ENCODE results near the gene MVD. TPM values are rescaled to one million over a fixed set of nuclear protein-coding genes. Genes with fewer than 3 reads are reported as not detected.

Gene MVD
- total RNA-seq, 1 donor from 2014 or later, result 25.3 TPM

- Histone ChIP-seq H3K9me3 (replicated peaks) (no peaks in the 10 kb centered on the region), H3K4me3 (no peak within 1 kb of the TSS), H3K36me3 (no peaks in the 10 kb centered on the region), H3K4me1 (peaks cover 18% of the 10 kb centered on the region), H3K27ac (replicated peaks) (no peak within 1 kb of the TSS), H3K27me3 (ENCODE audit: low read depth) (peaks cover 68% of the 10 kb centered on the region)
- no peak for TF ChIP-seq CTCF (IDR thresholded peaks at IDR 0.05; ENCODE audit: borderline replicate concordance)
- no peak for DNase-seq
- intact Hi-C loops (cut with micrococcal nuclease), result no loop called here
Measured at GRCh38 chr16:88638323-88639230, 24.3 kb downstream of the MVD start, which contains the start of gene IL17C. TSS of gene IL17C (plus strand) at chr16:88638572. CDS start at chr16:88638642, 70 bp downstream.

GRCh38 chr16:88636488-88637265 lies 26.2 kb downstream of the MVD start:
- Histone ChIP-seq H3K27ac (replicated peaks) (no peak overlapping the region), H3K9me3 (replicated peaks) (no peaks in the 10 kb centered on the region), H3K4me3 (no peak overlapping the region), H3K4me1 (peaks cover 18% of the 10 kb centered on the region), H3K27me3 (ENCODE audit: low read depth) (peaks cover 68% of the 10 kb centered on the region), H3K36me3 (peaks cover 10% of the 10 kb centered on the region)
- intact Hi-C loops (cut with micrococcal nuclease), result no loop called here
- DNase-seq, result no peak
- TF ChIP-seq CTCF (IDR thresholded peaks at IDR 0.05; ENCODE audit: borderline replicate concordance), result no peak

DNA sequence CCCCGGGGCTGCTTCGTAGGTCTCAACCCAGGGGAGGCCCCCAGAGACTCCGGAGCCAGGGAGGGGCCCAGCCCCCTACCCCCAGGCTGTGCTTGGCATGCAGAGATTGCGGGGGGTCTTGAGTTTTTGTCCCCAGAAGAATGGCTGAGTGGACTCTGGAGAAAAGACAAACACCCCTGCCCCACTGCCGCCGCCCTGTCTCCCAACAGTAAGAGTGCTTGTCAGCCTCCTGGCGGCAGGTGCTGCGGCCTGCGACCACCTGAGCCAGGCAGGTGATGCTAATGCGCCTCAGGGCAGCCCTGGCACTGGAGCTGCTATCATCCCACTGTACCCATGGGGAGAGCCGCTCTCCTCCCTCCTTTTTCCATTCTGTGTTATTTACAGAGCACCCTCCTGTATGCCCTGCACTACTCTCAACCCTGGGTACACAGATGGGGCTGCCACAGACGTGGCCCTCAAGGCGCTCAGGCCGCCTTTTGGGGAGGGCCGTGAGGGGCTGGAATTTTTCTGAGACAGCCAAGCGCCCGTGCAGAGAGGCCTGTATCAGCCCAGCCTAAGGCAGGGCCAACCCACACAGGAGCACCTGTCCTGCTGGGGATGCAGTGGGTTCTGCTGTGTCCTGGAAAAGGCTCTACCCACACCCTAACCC lies 27.1 kb downstream of the MVD start:
- peaks cover 61% of the 10 kb centered on the region for H3K27me3 ChIP-seq (ENCODE audit: low read depth)
- H3K36me3 ChIP-seq, result peaks cover 19% of the 10 kb centered on the region
- no peak overlapping the region for H3K27ac ChIP-seq (replicated peaks)
- H3K4me1 ChIP-seq, result peaks cover 19% of the 10 kb centered on the region
- no peak for DNase-seq
- intact Hi-C loops (cut with micrococcal nuclease), result no loop called here
- H3K9me3 ChIP-seq (replicated peaks), result no peaks in the 10 kb centered on the region
- no peak overlapping the region for H3K4me3 ChIP-seq
- TF ChIP-seq CTCF (IDR thresholded peaks at IDR 0.05; ENCODE audit: borderline replicate concordance), result no peak

DNA sequence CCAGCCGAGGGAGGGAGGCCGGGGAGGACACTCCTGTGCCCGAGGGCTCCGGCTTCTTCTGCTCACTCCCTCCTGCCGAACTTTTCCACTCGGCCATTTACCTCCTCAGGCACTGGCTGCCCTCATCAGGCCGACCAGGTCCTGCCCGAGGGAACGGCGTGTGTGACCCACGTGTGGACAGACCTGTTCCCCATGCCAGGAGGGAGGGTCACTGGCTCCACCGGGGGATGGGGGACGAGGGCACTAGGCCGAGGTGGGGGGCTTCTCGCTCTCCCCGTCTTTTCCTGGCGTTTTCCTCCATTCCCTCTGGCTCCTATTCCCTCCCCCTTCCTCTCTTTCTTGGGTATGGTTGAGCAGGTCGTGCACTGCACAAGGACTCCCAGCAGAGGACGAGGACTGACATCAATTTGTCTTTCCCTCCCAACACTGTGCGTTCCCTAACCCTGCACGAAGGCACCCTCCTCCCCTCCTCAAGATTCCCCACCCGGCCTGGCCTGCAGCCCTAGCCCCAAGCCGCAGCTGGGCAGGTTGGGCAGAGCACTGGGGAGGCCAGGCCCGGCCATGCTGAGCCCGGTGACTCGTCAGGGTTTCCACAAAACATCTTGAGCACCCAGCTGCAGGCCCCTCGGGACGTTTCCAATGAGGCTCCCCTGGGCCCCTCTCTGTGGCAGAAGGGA lies 27.8 kb downstream of the MVD start:
- Histone ChIP-seq H3K9me3 (replicated peaks) (no peaks in the 10 kb centered on the region), H3K4me3 (peak overlapping the region; percentile 65), H3K27me3 (ENCODE audit: low read depth) (peaks cover 55% of the 10 kb centered on the region), H3K27ac (replicated peaks) (no peak overlapping the region), H3K4me1 (peaks cover 26% of the 10 kb centered on the region), H3K36me3 (peaks cover 26% of the 10 kb centered on the region)
- intact Hi-C loops (cut with micrococcal nuclease), result no loop called here
- DNase-seq, result no peak
- no peak for TF ChIP-seq CTCF (IDR thresholded peaks at IDR 0.05; ENCODE audit: borderline replicate concordance)
